ENCODE results near the gene RPS6KA2.

The RPS6KA2 gene

DNA sequence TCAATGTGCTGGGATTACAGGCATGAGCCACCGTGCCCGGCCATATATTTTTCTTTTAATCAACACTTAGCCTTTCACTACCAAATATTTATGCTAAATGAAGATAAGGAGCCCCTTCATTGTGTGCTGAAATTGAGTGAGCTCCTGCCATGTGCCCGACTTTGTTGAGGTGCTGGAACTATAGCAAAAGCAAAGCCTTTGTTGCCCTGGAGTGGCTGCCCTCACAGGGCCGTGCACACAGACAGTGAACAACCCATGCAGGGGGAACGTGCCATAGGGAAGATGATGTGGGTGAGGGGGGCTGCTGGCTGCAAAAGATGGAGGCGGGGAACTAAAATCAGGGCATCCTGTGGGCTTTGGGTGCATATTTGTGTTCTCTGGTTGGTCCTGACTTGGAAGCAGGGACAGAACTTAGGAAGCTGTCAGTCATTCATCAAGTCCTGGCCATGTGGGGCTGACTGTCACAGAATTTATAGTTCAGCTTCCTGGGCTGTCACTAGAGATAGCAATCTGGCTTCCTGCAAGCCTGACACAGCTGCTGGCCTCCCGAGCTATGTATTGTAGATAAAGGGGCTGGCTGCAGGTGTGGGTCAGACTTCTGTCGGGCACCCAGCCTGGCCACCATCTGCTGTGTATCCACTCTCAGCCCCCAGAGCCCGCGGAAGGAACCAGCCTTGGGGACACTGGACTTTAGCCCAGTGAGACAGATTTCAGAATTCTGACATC is 187.5 kb downstream of the RPS6KA2 start:
- FAIRE-seq: no peak

DNA sequence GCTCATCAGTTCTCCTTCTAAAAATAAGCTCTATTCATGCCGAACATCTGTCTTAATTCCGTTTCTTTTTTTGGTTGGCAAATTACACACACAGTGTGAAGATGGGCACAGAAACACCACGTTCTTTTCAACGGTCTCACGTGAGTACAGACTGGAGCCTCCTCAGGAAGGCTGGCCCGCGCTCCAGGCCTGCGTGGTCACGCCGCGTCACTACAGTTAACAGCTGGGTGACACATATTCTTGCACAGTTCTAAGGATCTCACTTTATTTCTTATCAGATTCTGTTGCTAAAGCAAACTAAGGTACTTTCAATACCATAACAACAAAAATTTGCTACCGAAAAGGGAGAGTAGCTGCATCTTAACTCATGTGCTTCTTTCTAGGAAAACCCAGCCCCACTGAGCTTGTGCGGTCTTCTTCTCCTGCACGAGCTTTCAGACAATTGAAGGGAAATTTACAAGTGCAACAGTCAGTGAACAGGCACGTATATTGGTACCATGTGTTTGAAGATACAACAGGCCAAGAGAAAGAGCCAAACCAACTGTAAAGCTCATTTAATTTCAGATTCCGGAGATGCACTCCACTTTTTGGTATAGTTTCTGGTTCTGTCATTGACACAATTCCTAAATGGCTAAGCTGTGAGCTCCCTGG is 188.7 kb downstream of the RPS6KA2 start:
- no peak for FAIRE-seq

DNA sequence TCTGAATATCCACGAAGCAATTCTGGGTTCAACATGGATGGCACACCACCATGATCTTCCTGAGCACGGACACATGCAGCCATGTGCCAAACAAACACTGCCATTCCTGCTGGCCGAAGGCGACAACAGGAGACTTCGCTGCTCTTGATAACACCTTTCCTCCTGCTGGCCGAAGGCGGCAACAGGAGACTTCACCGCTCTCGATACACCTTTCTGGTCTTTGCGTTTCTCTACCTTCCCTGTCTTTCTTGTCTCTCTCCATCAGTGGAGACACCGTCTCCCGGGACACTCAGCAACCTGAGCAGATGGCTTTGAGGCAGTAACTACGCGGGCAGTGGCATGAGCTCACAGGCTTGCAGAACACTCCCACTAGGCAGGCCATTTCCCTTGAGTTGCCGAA is 189.4 kb downstream of the RPS6KA2 start:
- no peak for FAIRE-seq

DNA sequence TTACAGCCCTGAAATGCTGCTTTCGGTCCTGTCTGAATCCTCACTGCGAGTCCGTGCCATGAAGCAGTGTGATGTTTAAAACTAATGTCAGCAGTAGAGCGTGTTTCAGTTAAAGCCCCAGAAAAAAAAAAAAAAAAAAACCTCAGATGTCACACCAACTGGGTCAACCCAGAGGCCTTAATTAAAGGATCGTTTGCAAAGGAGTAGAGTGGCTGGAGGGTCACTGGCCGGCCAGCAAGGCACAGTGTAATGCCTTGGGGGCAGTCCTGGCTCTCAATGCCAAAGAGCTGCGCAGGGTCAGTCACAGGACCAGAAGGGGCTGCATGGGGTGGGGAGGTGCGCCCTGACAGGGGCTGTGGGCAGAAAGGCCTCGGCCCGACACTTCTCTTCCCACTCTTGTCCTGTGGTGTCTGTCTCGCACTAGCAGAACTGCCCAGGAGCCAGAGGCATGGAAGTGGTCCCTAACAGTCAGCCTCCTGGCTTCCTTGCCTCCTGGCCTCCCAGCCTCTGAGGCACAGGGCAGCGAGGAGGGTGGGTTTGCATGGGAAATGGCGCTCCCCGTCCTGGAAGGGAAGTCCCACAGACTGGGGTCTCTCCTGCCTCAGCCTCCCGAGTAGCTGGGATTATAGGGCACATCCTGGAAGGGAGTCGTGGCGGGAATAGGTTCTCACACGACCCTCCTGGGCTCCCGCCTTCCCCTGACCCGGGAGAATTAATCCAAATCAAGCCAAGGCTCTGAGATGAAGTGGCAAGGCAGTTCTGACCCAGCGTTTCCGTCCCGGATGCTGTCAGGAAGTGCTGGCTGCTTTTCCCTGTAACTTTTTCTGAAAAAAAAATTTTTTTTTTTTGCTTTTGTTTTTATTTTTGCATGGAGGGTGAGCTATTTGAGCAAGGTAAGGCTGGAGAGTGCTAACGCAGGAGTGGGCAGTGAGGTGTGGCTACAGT is 190.6 kb downstream of the RPS6KA2 start:
- no peak for FAIRE-seq

DNA sequence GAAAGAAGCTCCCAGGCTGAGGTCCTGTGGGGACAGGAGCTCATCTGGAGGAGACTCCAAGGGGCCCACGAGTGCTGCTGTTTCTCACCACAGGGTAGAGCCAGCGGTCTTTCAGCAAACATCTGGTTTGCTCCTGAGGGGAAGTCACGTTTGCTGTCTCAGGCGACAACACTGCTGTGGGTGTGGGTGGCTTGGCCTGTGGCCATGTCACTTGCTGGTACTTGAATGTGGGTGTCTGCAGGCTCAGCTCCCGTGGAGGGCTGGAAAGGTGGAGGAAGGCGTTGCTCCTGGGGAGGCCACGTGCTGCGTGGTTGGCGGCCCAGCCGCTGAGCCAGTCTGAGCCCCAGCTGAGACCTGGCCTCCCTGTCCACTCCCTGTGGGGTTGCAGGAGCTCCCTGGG is 191.5 kb downstream of the RPS6KA2 start:
- no peak for FAIRE-seq

DNA sequence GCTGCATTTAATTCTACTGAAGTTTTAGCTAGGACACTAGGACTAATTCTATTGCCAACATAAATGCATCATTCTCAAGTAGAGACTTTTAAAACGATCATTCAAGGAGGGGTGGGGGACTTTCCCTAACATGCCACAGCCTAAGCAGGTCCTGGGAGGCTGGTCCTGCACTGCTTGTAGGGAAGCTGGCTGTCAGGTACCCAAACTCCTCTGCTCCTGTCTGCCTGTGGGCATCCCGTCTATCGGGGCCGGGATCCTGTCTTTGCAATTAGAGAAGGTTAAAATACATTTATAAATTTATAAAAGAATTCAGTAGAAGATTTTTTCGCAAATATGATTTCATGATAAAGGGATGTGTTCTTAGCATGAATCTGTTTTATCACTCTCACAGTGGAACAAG is 192.7 kb downstream of the RPS6KA2 start:
- FAIRE-seq: no peak

DNA sequence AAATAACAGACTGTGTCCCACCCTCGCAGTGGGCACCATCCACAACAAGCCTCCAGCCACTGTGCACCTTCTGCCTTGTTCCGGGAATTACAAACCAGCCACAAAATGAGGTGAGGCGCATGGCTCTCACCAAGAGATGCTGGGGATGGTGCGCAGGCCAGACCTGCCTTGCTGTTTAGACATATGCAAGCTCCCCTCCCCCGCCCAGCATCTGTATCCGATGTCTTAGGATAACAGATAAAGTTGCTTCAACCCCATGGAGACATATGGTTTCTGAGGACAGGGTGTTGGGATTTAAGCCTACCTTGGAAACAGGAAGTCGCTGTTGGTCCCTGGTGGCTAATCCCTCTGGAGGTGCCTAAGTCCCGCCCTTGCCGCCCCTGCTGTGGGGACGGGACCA is 194.0 kb downstream of the RPS6KA2 start:
- FAIRE-seq: no peak

DNA sequence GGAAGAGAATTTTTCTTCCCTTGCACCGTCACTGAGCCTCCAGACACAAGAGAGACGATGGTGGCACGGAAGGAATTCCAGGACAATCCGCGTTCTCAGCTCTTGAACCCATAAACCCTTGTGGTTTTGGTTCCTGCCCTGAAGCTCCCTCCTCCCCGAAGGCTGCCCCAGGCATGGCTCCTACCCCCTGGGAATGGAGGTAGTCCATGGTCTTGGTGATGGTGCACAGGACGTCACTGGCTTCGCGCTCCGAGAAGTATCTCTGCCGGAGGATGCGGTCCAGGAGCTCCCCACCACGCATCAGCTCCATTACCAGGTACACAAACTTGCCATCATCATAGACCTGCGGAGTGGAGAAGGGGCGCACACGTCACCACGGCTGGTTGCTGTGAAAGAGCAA is 196.8 kb downstream of the RPS6KA2 start:
- FAIRE-seq: no peak

DNA sequence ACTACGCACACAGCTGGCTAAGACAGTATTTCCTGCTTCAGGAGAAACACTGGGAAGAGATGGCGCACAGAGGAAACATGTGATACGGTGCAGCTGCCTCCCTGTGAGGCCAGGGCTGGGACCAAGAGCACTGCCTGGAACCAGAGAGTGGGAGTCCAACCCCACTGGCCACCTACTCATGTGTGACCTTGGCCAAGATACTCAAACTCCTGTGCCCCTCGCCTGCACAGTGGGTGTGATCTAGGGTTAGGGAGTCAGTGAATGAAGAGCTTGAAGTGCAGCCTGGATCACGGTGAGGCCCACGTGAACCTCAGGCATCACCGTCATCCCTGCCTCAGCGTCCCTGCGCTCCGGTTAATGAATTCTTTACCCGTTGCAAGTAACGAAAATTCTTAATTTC is 202.6 kb downstream of the RPS6KA2 start:
- no peak for FAIRE-seq

DNA sequence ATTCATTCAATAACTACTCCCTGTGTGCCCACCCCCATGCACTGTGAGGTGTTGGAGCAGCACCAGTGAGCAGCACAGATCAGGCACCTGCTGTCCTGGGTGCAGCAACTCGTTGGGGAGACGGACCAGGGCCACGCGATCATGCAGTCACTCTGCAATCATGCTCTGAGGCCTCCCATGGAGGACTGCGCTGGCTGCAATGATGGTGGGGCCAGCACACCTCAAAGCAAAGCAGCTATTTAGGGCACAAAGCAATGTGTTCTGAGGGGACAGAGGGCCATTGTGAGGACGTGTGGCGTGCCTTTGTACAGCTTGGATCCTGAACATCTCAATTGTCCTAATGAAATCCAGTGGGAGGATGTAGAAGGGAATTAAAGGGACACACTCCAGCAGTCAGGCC is 203.3 kb downstream of the RPS6KA2 start:
- FAIRE-seq: no peak

DNA sequence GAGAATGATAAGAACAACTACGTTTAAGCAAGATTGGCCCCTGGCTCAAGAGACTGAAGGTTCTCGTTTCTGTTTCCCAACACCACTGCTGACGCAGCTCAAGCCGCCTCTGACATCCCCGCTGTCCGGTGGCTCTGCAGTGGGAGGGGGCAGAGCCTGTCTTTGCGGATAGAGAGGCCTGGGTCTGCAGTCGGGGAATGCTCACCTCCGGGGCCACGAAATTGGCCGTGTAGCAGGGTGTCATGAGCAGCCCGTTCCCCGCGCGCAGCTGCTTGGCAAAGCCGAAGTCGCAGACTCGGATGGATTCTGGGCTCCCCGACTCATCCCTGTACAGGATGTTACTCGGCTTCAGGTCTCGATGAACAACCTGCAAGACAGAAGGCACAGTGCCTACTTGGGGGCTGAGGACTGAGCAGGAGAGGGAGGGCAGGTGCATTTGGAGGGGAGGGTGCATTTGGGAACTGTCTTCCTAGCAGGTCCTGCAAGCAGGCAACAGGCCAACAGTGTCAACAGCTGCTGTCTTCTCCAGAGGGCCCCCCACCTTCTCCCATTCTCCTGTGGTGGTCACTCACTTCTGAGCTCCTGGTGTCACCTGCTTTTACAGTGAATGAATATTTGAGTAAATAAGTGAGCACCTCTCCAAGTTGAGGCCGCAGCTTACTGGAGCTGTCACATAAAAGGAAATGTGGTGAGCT is 203.9 kb downstream of the RPS6KA2 start:
- no peak for FAIRE-seq

DNA sequence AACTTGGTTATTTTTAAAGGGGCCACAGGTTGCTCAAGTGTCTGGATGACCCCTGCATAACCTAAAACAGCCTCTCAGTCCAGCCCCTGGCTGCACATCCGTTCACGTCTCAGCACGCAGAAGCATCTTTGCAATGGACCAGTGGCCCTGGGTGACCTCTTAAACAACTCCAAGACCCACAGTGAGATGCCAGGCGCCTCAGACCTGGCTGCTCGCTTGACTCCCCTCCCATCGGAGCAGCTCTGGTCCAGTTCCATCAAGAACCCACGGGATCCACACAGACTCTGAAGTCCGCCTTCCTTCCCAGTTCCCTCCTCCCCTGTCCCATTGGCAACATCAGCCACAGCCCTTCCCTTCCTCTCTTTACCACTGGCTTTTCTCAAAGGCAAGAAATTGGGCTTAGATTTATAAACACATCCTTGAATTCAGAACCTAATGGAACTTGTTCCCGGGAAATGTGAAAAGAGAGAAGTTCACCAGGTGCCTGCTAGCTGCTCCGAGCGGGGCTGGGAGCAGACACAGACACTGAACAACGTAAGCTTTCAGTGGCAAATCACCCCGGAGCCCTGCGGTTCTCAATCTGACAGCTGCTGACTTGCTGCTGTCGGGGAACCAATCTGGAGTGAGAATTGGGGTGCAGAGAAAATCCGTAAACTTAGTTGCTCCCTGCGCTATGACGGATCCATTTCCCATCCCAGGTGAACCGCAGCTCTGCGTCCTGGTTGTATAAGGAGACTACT is 204.7 kb downstream of the RPS6KA2 start:
- FAIRE-seq: no peak

DNA sequence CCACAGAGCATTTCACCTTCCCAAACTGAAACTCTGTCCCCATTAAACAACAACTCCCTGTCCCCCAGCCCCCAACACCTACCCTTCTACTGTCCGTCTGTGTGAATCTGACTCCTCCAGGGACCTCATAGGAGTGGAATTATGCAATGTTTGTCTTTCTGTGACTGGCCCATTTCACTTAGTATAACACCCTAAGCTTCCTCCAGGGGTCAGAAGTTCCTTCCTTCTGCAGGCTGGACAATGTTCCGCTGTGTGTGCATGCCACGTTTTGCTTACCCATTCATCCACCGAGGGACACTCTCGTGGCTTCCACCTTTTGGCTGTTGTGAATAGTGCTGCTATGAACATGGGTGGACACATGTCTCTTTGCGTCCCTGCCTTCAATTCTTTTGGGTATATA is 206.7 kb downstream of the RPS6KA2 start:
- no peak for FAIRE-seq

DNA sequence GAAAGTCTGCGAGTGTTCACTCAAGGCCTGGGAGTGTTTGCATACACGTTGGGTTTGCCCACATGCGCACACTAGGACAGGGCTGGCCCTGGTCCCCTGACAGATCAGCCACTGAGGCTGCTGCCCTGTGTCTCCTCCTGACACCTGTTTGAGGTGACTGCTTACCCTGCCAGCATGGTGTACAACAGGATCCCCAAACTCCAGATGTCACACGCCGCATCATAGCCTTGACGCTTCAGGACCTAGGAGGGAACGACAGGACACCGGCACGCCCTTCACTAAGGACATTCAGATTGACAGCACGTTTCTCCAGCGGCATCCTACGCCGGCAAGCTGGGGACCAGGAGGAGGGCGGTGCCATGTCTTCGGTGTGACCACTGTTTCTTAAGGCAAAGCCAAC is 207.3 kb downstream of the RPS6KA2 start:
- no peak for FAIRE-seq

DNA sequence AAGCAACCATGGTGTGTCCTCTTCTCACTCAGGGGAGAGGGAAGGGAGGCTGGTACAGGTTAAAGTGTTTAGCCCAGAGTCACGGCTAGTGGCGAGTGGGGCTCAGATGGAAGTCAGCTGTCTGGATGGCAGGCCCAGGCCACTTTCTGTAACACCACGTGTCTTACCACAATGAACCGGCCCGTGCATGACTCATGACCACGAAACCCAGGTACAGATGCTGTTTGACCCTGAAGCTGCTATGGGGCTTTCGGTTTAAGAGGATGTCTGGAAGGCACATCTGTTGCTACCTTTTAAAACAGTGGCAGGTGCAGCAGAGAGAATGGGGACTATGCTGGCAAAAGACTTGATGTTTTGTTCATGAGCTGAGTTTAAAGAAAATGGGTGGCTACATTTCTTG is 207.8 kb downstream of the RPS6KA2 start:
- FAIRE-seq: no peak

DNA sequence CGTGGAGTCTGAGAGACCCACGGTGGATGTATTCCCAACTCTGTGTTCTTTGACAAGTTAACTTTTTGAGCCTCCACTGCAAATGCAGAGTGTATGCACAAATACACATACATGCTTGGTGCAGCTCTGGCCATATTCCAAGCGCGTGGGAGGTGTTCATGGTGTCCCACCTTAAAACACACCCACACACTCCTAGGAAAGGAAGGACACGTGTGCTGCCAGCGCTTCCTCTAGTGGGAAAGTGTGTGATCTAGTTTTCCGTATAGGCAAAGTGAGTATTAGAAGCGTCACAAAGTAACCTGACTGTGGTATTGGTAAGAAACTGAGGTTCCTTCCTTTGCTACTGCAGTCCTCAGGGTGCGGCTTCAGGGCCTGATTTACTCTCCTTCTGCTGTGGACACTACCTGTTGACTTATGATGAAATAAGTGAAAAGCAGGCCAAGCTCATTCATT is 208.3 kb downstream of the RPS6KA2 start:
- no peak for FAIRE-seq

DNA sequence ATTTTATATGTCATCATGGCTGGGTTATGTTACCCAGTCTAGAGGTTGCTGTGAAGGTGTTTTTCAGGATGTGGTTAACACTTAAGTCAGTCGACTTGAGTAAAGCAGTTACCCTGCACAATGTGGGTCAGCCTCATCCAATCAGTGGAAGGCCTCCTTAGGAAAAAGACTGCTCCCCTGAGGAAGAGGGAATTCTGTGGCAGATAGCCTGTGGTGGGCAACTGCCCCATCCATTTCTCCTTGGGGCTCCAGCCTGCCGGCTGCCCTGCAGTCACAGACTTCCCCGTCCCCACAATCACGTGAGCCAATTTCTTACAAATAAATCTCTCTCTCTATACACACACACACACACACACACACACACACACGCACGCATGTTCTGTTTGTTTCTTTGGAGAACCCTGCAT is 209.8 kb downstream of the RPS6KA2 start:
- FAIRE-seq: no peak

DNA sequence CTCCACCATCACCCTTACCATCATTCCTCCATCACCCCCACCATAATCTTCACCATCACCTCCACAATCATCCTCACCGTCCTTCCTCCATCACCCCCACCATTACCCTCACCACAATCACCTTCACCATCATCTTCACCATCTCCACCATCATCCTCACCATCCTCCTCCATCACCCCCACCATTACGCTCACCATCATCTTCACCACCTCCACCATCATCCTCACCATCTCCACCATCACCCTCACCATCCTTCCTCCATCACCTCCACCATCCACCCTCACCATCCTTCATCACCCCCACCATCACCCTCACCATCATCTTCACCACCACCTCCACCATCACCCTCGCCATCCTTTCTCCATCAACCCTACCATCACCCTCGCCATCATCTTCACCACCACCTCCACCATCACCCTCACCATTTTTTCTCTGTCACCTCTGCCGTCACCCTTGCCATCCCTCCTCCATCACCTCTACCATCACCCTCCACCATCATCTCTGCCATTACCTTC is 211.2 kb downstream of the RPS6KA2 start:
- FAIRE-seq: no peak

DNA sequence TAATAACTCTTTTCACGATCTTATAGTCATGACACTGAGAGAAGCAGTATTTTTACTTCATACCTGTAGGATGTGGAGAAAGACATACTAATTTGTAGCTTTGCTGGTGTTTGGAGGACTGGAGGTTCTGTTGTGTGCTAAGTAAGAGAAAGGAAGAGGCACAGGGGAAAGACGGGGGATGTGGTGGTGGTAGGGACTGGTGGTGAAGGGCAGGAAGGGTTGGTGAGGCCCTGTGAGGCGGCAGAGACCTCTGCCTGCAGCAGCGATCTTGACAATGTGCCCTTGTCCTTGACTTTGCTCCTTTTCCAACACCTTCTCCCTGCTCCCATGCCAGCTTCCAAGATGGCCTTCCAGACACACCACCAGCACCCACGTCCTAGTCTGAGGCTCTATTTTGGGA is 211.7 kb downstream of the RPS6KA2 start:
- no peak for FAIRE-seq

DNA sequence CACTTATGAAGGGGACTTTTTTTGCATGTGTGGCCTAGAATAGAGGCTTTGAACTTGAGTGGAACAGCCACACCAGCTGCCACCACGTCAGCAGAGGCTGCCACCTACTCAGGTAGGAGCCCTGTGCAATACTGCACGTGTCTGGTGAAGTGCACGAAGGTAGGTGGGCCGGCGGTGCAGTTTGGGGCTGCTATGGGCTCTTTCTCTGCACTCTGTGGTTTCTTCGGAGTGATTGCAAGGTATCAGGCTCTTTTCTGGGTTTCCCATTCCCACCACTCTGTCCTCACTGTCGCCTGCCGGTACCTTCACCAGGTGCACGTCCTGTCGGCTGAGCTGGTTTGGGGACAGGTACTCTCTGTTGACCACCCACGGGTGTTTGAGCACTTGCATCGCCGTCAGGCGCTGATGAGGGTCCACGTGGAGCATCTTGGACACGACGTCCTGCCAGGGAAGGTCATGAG is 213.5 kb downstream of the RPS6KA2 start:
- no peak for FAIRE-seq

DNA sequence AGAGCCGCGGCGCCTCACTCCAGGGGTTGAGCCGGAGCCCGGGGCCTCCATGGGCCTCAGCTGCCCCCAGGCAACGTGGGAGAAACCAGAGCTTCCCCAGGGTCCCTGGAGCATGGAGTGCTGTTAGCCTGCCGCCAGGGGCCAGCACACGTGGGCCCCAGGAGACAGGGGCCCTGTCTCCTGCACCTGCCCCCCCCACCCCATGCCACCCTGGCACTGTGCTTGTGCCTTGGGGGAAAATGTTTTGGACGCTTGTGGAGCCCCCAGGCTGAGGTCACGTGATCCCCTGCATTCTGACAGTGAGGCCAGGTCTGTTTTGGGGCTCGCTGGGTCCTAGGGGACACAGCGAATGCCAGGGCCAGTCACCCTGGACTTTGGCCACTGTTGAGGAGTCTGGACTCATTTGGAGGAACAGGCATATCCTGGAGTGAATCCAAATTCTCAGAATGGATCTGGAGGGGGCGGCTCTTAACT is 214.1 kb downstream of the RPS6KA2 start:
- no peak for FAIRE-seq

Data from islet of Langerhans (tissue), 1 donor.